A673 (cell line): ENCODE results near the gene HECW1. TPM values are rescaled to one million over a fixed set of nuclear protein-coding genes. Genes with fewer than 3 reads are reported as not detected.

Experiments used
- BruUV-seq: library from RNA; stranded (reverse); fragments of 400-500 nt; replicated peaks from 2 replicates; lab custom pipeline; 2021; lab: Mats Ljungman, UMichigan
- CTCF ChIA-PET: fragments of 300-600 bp; sonication (Branson Sonifier 250); formaldehyde crosslinking; loops from one replicate; lab custom pipeline; 2022; ENCODE audit warnings: antibody characterized with exemption; lab: Charles Lee
- POLR2A ChIA-PET: fragments of 300-600 bp; sonication (Branson Sonifier 250); formaldehyde crosslinking; loops from one replicate; lab custom pipeline; 2022; ENCODE audit warnings: antibody characterized with exemption; ENCODE audit not compliant: low non-redundant PET; lab: Charles Lee
- DNase-seq: peaks from one replicate; pipeline ENCODE4 v3.0.0-alpha.2; 2015; ENCODE audit warnings: low spot score
- H3K27ac ChIP-seq: fragments of 200-600 bp; sonication (generic); 2 replicates; pipeline ENCODE4 v1.5.1; 2016; ENCODE audit warnings: mixed run types, low read depth, mild to moderate bottlenecking, mixed read lengths, antibody characterized with exemption, low read length; ENCODE audit not compliant: poor library complexity, severe bottlenecking
- H3K27me3 ChIP-seq: fragments of 200-600 bp; sonication (generic); replicated peaks from 2 replicates; pipeline ENCODE4 v1.6.1; 2017; ENCODE audit warnings: mixed run types, low read depth, mild to moderate bottlenecking, mixed read lengths, antibody characterized with exemption, low read length; ENCODE audit not compliant: insufficient read depth, poor library complexity
- H3K36me3 ChIP-seq: fragments of 200-600 bp; sonication (generic); 2 replicates; pipeline ENCODE4 v1.6.1; 2016; ENCODE audit warnings: mixed run types, mild to moderate bottlenecking, mixed read lengths, antibody characterized with exemption, low read length; ENCODE audit not compliant: insufficient read depth, poor library complexity, severe bottlenecking
- H3K4me1 ChIP-seq: fragments of 200-600 bp; sonication (generic); 2 replicates; pipeline ENCODE4 v1.6.1; 2017; ENCODE audit warnings: mixed run types, mild to moderate bottlenecking, mixed read lengths, antibody characterized with exemption, low read length; ENCODE audit not compliant: insufficient read depth, poor library complexity, severe bottlenecking
- H3K4me3 ChIP-seq: fragments of 200-600 bp; sonication (generic); 2 replicates; pipeline ENCODE4 v1.5.1; 2016; ENCODE audit warnings: low read depth, mixed run types, mild to moderate bottlenecking, mixed read lengths, low read length; ENCODE audit not compliant: poor library complexity, severe bottlenecking
- H3K9me3 ChIP-seq: fragments of 200-600 bp; sonication (generic); 2 replicates; pipeline ENCODE4 v1.6.1; 2016; ENCODE audit warnings: mixed run types, low read depth, mild to moderate bottlenecking, mixed read lengths, antibody characterized with exemption, low read length; ENCODE audit not compliant: poor library complexity, severe bottlenecking
- CTCF ChIP-seq: fragments of 300-800, 200-600 bp; sonication (generic); conservative IDR thresholded peaks from 2 replicates; pipeline ENCODE4 v1.5.1; 2017; ENCODE audit warnings: low read depth, mild to moderate bottlenecking, antibody characterized with exemption, low read length, moderate library complexity, mixed read lengths
- EZH2 ChIP-seq: fragments of 200-600 bp; sonication (generic); IDR thresholded peaks from 2 replicates; pipeline ENCODE4 v1.6.1; 2017; ENCODE audit warnings: borderline replicate concordance, low read depth, mild to moderate bottlenecking, mixed read lengths, antibody characterized with exemption, low read length; ENCODE audit not compliant: poor library complexity, severe bottlenecking
- intact Hi-C: fragments of 100-400 bp; cut with micrococcal nuclease; formaldehyde crosslinking; loops from one replicate; pipeline ENCODE4 v1.10.0; 2022; ENCODE audit not compliant: unreplicated experiment
- total RNA-seq: library from RNA; stranded (reverse); gene quantifications from 2 replicates; pipeline ENCODE4 v1.2.3, GENCODE V29; 2021

HECW1 gene
- total RNA-seq, 1 experiment from 2014 or later, result 0.39 TPM

GRCh38 chr7:43198016-43198415 is 85.6 kb downstream of the HECW1 start:
- intact Hi-C loops, result no loop called here
- no peaks in the 10 kb centered on the region for H3K27me3 ChIP-seq
- H3K4me1 ChIP-seq, result peaks cover 7% of the 10 kb centered on the region
- no peaks in the 10 kb centered on the region for H3K9me3 ChIP-seq
- CTCF ChIA-PET, result no interaction called here
- no TSS peak for BruUV-seq
- no peak overlapping the region for H3K4me3 ChIP-seq
- POLR2A ChIA-PET, result no interaction called here
- DNase-seq, result no peak
- H3K27ac ChIP-seq, result no peak overlapping the region
- H3K36me3 ChIP-seq, result no peaks in the 10 kb centered on the region
- TF ChIP-seq EZH2 (no peak), CTCF (no peak)

GRCh38 chr7:43198599-43199090 is 86.2 kb downstream of the HECW1 start:
- Histone ChIP-seq H3K9me3 (no peaks in the 10 kb centered on the region), H3K27me3 (no peaks in the 10 kb centered on the region), H3K27ac (no peak overlapping the region), H3K36me3 (no peaks in the 10 kb centered on the region), H3K4me3 (no peak overlapping the region), H3K4me1 (peaks cover 7% of the 10 kb centered on the region)
- TF ChIP-seq CTCF (no peak), EZH2 (no peak)
- ChIA-PET CTCF (no interaction called here), POLR2A (no interaction called here)
- no TSS peak for BruUV-seq
- peak; percentile 15 for DNase-seq
- intact Hi-C loops, result no loop called here

GRCh38 chr7:43199371-43200160 is 87.1 kb downstream of the HECW1 start:
- H3K36me3 ChIP-seq, result no peaks in the 10 kb centered on the region
- no peaks in the 10 kb centered on the region for H3K9me3 ChIP-seq
- POLR2A ChIA-PET, result no interaction called here
- intact Hi-C loops, result no loop called here
- DNase-seq, result peak; percentile 30
- no TSS peak for BruUV-seq
- no peak overlapping the region for H3K4me3 ChIP-seq
- H3K27ac ChIP-seq, result no peak overlapping the region
- TF ChIP-seq CTCF (no peak), EZH2 (no peak)
- CTCF ChIA-PET, result no interaction called here
- no peaks in the 10 kb centered on the region for H3K27me3 ChIP-seq
- H3K4me1 ChIP-seq, result peaks cover 7% of the 10 kb centered on the region
